IMR-90 (cell line): Measurements from ENCODE around the gene LHFPL6. TPM values are rescaled to one million over a fixed set of nuclear protein-coding genes. Genes with fewer than 3 reads are reported as not detected.

Experiments
- ATAC-seq: fragments of 200-7000 bp; cut with Tn5 transposase; 2 replicates; pipeline ENCODE4 v1.9.1; 2020; ENCODE audit warnings: low read depth, mild to moderate bottlenecking, moderate library complexity
- BruUV-seq: library from RNA; stranded (reverse); fragments of 400-500 nt; replicated peaks from 2 replicates; lab custom pipeline; 2021; lab: Mats Ljungman, UMichigan
- CTCF ChIA-PET: fragments of 300-600 bp; formaldehyde crosslinking; extraction: SDS; loops from one replicate; lab custom pipeline; 2021; ENCODE audit warnings: antibody characterized with exemption; lab: Yijun Ruan, JAX
- POLR2A ChIA-PET: fragments of 300-600 bp; sonication (Branson Sonifier 250); formaldehyde crosslinking; loops from one replicate; lab custom pipeline; 2022; ENCODE audit warnings: antibody characterized with exemption; ENCODE audit not compliant: unreplicated experiment; lab: Charles Lee
- DNase-seq: peaks from one replicate; pipeline ENCODE4 v3.0.0; 2013
- H2AFZ ChIP-seq: replicated peaks from 2 replicates; pipeline ENCODE3; 2013; ENCODE audit warnings: low read length, mild to moderate bottlenecking; ENCODE audit not compliant: poor library complexity
- H2AK5ac ChIP-seq: 2 replicates; pipeline ENCODE4 v1.6.1; 2013; ENCODE audit warnings: low read depth, low read length, inconsistent platforms
- H2AK9ac ChIP-seq: replicated peaks from 2 replicates; pipeline ENCODE3; 2013; ENCODE audit warnings: mild to moderate bottlenecking, low read depth, low read length, moderate library complexity; ENCODE audit not compliant: poor library complexity
- H2BK120ac ChIP-seq: 2 replicates; pipeline ENCODE4 v1.6.1; 2013; ENCODE audit warnings: low read depth, low read length, inconsistent platforms
- H2BK15ac ChIP-seq: 3 replicates; pipeline ENCODE4 v1.6.1; 2013; ENCODE audit warnings: low read depth, low read length, inconsistent platforms
- H2BK20ac ChIP-seq: 2 replicates; pipeline ENCODE4 v1.6.1; 2013; ENCODE audit warnings: low read depth, mild to moderate bottlenecking, inconsistent platforms, low read length, moderate library complexity
- H2BK5ac ChIP-seq: 2 replicates; pipeline ENCODE4 v1.6.1; 2013; ENCODE audit warnings: mild to moderate bottlenecking, low read depth, low read length, inconsistent platforms; ENCODE audit not compliant: poor library complexity, severe bottlenecking
- H3K14ac ChIP-seq: replicated peaks from 2 replicates; pipeline ENCODE4 v1.6.1; 2013; ENCODE audit warnings: low read depth, low read length, inconsistent platforms
- H3K18ac ChIP-seq: 2 replicates; pipeline ENCODE4 v1.6.1; 2013; ENCODE audit warnings: low read depth, low read length, control low read depth
- H3K23ac ChIP-seq: 2 replicates; pipeline ENCODE4 v1.6.1; 2013; ENCODE audit warnings: low read depth, low read length, inconsistent platforms
- H3K27ac ChIP-seq: 2 replicates; pipeline ENCODE4 v1.5.1; 2013; ENCODE audit warnings: mild to moderate bottlenecking, control low read depth, low read length; ENCODE audit not compliant: insufficient read depth
- H3K27me3 ChIP-seq: 2 replicates; pipeline ENCODE4 v1.6.1; 2013; ENCODE audit warnings: low read length; ENCODE audit not compliant: control insufficient read depth, insufficient read depth
- H3K36me3 ChIP-seq: 2 replicates; pipeline ENCODE4 v1.6.1; 2013; ENCODE audit warnings: low read length, mixed read lengths; ENCODE audit not compliant: control insufficient read depth, insufficient read depth
- H3K4ac ChIP-seq: 2 replicates; pipeline ENCODE4 v1.6.1; 2013; ENCODE audit warnings: low read depth, low read length, inconsistent platforms
- H3K4me1 ChIP-seq: 2 replicates; pipeline ENCODE4 v1.6.1; 2013; ENCODE audit warnings: low read length, mixed read lengths; ENCODE audit not compliant: control insufficient read depth, insufficient read depth
- H3K4me2 ChIP-seq: 2 replicates; pipeline ENCODE4 v1.6.1; 2013; ENCODE audit warnings: low read depth, mild to moderate bottlenecking, control low read depth, low read length, moderate library complexity
- H3K4me3 ChIP-seq: 2 replicates; pipeline ENCODE4 v1.5.1; 2013; ENCODE audit warnings: low read depth, mild to moderate bottlenecking, control low read depth, low read length, moderate library complexity; ENCODE audit not compliant: insufficient read depth
- H3K56ac ChIP-seq: 2 replicates; pipeline ENCODE4 v1.6.1; 2013; ENCODE audit warnings: low read length, inconsistent platforms; ENCODE audit not compliant: insufficient read depth; ENCODE audit errors: extremely low read depth
- H3K79me1 ChIP-seq, 2 experiments: 2 replicates each; pipeline ENCODE4 v1.6.1; 2013; ENCODE audit warnings: low read length in 2 of 2, inconsistent platforms in 1 of 2, low read depth in 1 of 2
- H3K9ac ChIP-seq: 2 replicates; pipeline ENCODE4 v1.6.1; 2013; ENCODE audit warnings: low read depth, low read length, control low read depth
- H3K9me1 ChIP-seq: 2 replicates; pipeline ENCODE4 v1.6.1; 2013; ENCODE audit warnings: low read length, inconsistent platforms; ENCODE audit not compliant: insufficient read depth
- H3K9me3 ChIP-seq: 2 replicates; pipeline ENCODE4 v1.6.1; 2013; ENCODE audit warnings: low read length; ENCODE audit not compliant: control insufficient read depth, insufficient read depth
- H4K20me1 ChIP-seq: 2 replicates; pipeline ENCODE4 v1.6.1; 2013; ENCODE audit warnings: low read length, inconsistent platforms; ENCODE audit not compliant: insufficient read depth
- H4K5ac ChIP-seq: 2 replicates; pipeline ENCODE4 v1.6.1; 2013; ENCODE audit warnings: mild to moderate bottlenecking, low read depth, low read length, control low read depth
- H4K8ac ChIP-seq, 2 experiments: 2 replicates each; pipeline ENCODE4 v1.6.1; 2013; ENCODE audit warnings: low read depth in 2 of 2, low read length in 2 of 2, control low read depth in 1 of 2, inconsistent platforms in 1 of 2
- H4K91ac ChIP-seq: 2 replicates; pipeline ENCODE4 v1.6.1; 2013; ENCODE audit warnings: low read depth, low read length, inconsistent platforms; ENCODE audit not compliant: insufficient read depth
- CEBPB ChIP-seq: IDR thresholded peaks from 2 replicates; pipeline ENCODE4 v1.6.1; 2012; ENCODE audit warnings: low read depth, low read length, improper control_type of control experiment
- CTCF ChIP-seq: conservative IDR thresholded peaks from 2 replicates; pipeline ENCODE4 v1.5.1; 2012; ENCODE audit warnings: mild to moderate bottlenecking, low read depth, low read length, improper control_type of control experiment
- POLR2A ChIP-seq: IDR thresholded peaks from 2 replicates; pipeline ENCODE4 v1.6.1; 2012; ENCODE audit warnings: mild to moderate bottlenecking, low read depth, low read length
- RAD21 ChIP-seq: IDR thresholded peaks from 2 replicates; pipeline ENCODE4 v1.6.1; 2012; ENCODE audit warnings: low read length, improper control_type of control experiment
- WGBS, 2 experiments: methylation state at CpG; one replicate each; pipeline versions ENCODE4 v1.1.5 to v1.1.7; 2013; ENCODE audit warnings: missing lambda C conversion rate in 2 of 2; ENCODE audit not compliant: insufficient read length in 1 of 2; ENCODE audit errors: extremely low coverage in 2 of 2; 5-methylcytosine and 5-hydroxymethylcytosine counted together
- dilution Hi-C: fragments of 300-500 bp; cut with HindIII; formaldehyde crosslinking; loops from one replicate; pipeline ENCODE4 v1.14.3; 2018; ENCODE audit warnings: low sequenced_read_pairs; ENCODE audit not compliant: unreplicated experiment
- in situ Hi-C: fragments of 300-500 bp; cut with MboI; formaldehyde crosslinking; loops from 3 replicates; pipeline ENCODE4 v1.14.3; 2019; ENCODE audit warnings: low sequenced_read_pairs, inconsistent platforms, mixed read lengths
- intact Hi-C: fragments of 100-400 bp; cut with micrococcal nuclease; formaldehyde crosslinking; loops from 2 replicates; pipeline ENCODE4 v1.10.0; 2022
- polyA plus RNA-seq, 3 experiments: library from polyadenylated mRNA; depleted of rRNA; stranded (reverse); fragments of >200 nt; gene quantifications; 2 replicates each; pipeline ENCODE4 v1.2.3, GENCODE V29; 2012; ENCODE audit warnings: low replicate concordance in 1 of 3
- total RNA-seq: library from RNA; depleted of rRNA; stranded (reverse); fragments of >200 nt; gene quantifications from 2 replicates; pipeline ENCODE4 v1.2.3, GENCODE V29; 2012

Gene LHFPL6
- total and polyA plus RNA-seq, 2 of the 4 experiments (the other 2 are of a cell fraction), result 24.7 to 36.1 TPM

DNA sequence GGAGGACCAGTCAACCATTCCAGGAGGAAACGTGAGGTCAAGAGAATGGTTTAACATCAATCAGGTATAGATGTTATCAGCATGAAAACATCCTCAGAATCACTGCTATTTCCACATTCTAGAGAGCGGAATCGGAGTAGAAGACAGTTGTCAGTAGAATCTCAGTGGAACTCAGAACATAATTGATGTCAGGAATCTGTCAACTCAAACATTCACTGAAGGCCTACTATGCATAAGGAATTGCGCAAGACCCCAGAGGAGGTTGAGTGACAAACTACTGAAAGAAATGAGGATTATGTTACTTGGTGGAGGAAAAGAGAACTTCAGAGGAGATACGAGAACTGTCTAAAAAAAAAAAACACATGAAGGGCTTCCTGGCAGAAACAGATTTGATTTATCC, 97.8 kb downstream of the LHFPL6 start:
- no peak overlapping the region for H4K8ac ChIP-seq
- peak overlapping the region; percentile 65; the same call in 1 of the 2 replicates for H2AK5ac ChIP-seq
- no peak overlapping the region for H2BK20ac ChIP-seq
- no peak overlapping the region for H3K23ac ChIP-seq
- no peak overlapping the region for H2BK5ac ChIP-seq
- no peak for ATAC-seq
- no peak overlapping the region for H3K14ac ChIP-seq
- BruUV-seq, result no TSS peak
- no peaks in the 10 kb centered on the region for H4K20me1 ChIP-seq
- no peak overlapping the region for H3K4ac ChIP-seq
- CTCF ChIA-PET, result no interaction called here
- peak overlapping the region; percentile 50; the same call in 1 of the 2 replicates for H4K5ac ChIP-seq
- H4K91ac ChIP-seq, result no peak overlapping the region
- no peak overlapping the region for H2AFZ ChIP-seq
- H3K36me3 ChIP-seq, result no peaks in the 10 kb centered on the region
- H3K9ac ChIP-seq, result no peak overlapping the region
- no peak overlapping the region; the same call in 2 of the 3 replicates for H2BK15ac ChIP-seq
- peak overlapping the region; percentile 60; the same call in 1 of the 2 replicates for H3K18ac ChIP-seq
- no peak overlapping the region for H3K4me3 ChIP-seq
- H2BK120ac ChIP-seq, result no peak overlapping the region
- no peaks in the 10 kb centered on the region for H3K9me3 ChIP-seq
- no peak overlapping the region for H3K27ac ChIP-seq
- no peaks in the 10 kb centered on the region for H3K27me3 ChIP-seq
- peaks cover 11% of the 10 kb centered on the region for H3K4me1 ChIP-seq
- POLR2A ChIA-PET, result no interaction called here
- H3K56ac ChIP-seq, result no peak overlapping the region
- no CpG with 5 or more reads among the region's 5 CpGs for WGBS, 2 experiments
- H3K4me2 ChIP-seq, result no peak overlapping the region
- peaks cover 16% of the 10 kb centered on the region for H3K9me1 ChIP-seq
- H3K79me1 ChIP-seq, result peaks cover 14 to 40% of the 10 kb centered on the region in 2 experiments
- H2AK9ac ChIP-seq, result no peak overlapping the region
- dilution Hi-C loops, result no loop called here
- in situ Hi-C loops, result no loop called here
- no peak for DNase-seq
- intact Hi-C loops, result loop anchor here (10.0 kb wide), 1 partner anchor 360 kb away; no protein-coding TSS in a partner anchor
- TF ChIP-seq CEBPB, result peak; percentile 94
- TF ChIP-seq CTCF, result no peak
- no peak for TF ChIP-seq RAD21
- TF ChIP-seq POLR2A, result no peak
